Tibial nerve (tissue), 4 donors: ENCODE measurements around the gene C1QTNF9. TPM values are rescaled to one million over a fixed set of nuclear protein-coding genes. Genes with fewer than 3 reads are reported as not detected.
"Not testable (repeated sequence)": the region's sequence is repeated elsewhere in the genome, so short reads cannot be mapped to it uniquely, and the experiment has no call there.

Experiments used
- DNase-seq, 2 donors: peaks; one replicate each; pipeline ENCODE4 v3.0.0-alpha.2; 2019; ENCODE audit warnings: low spot score in 2 of 2
- H3K27ac ChIP-seq, 4 donors: fragments of 200-600 bp; sonication (generic) in 3 of 4; one replicate each; pipeline ENCODE4 v1.5.1; 2017 to 2019; ENCODE audit warnings: mild to moderate bottlenecking in 1 of 4
- H3K27me3 ChIP-seq, 2 donors: fragments of 200-600 bp; sonication (generic) in 1 of 2; one replicate each; pipeline versions ENCODE4 v1.5.1 to v1.6.0; 2017 to 2019
- H3K36me3 ChIP-seq, 3 donors: fragments of 200-600 bp; sonication (generic); one replicate each; pipeline ENCODE4 v1.5.1; 2018 to 2019
- H3K4me1 ChIP-seq, 4 donors: fragments of 200-600 bp; sonication (generic) in 3 of 4; one replicate each; pipeline ENCODE4 v1.5.1; 2017 to 2019
- H3K4me3 ChIP-seq, 4 donors: fragments of 200-600 bp; sonication (generic) in 3 of 4; one replicate each; pipeline ENCODE4 v1.5.1; 2017 to 2019; ENCODE audit warnings: mild to moderate bottlenecking in 1 of 4, moderate library complexity in 1 of 4
- H3K9me3 ChIP-seq, 4 donors: fragments of 200-600 bp; sonication (generic) in 3 of 4; one replicate each; pipeline ENCODE4 v1.5.1; 2017 to 2019
- CTCF ChIP-seq, 5 experiments: fragments of 200-600 bp in 3 of 5; fragments of 450-650 bp in 2 of 5; sonication (generic) in 3 of 5; IDR thresholded peaks; one replicate each; pipeline ENCODE4 v1.5.1; 2016 to 2019; ENCODE audit warnings: antibody characterized with exemption in 5 of 5, mild to moderate bottlenecking in 3 of 5, moderate library complexity in 2 of 5
- EP300 ChIP-seq, 2 donors: sonication (generic); formaldehyde crosslinking; IDR thresholded peaks; one replicate each; pipeline ENCODE4 v1.6.1; 2017; ENCODE audit warnings: antibody characterized with exemption in 2 of 2, mild to moderate bottlenecking in 1 of 2
- POLR2A ChIP-seq, 2 donors: fragments of 450-650 bp; IDR thresholded peaks; one replicate each; pipeline ENCODE4 v1.6.1; 2017; ENCODE audit warnings: antibody characterized with exemption in 2 of 2, mild to moderate bottlenecking in 2 of 2, moderate library complexity in 2 of 2
- WGBS, 2 donors: methylation state at CpG; one replicate each; pipeline ENCODE4 v1.1.5; 2018; 5-methylcytosine and 5-hydroxymethylcytosine counted together
- total RNA-seq, 4 donors: library from RNA; depleted of rRNA; stranded (reverse); fragments of >200 nt; gene quantifications; one replicate each; pipeline ENCODE4 v1.1.0, GENCODE V29; 2016

The C1QTNF9 gene
- total RNA-seq, 4 donors from 2014 or later: 0.63 to 5.9 TPM; not detected in 2

- H3K9me3 ChIP-seq: peaks cover 0 to 4% (median 0%) of the 10 kb centered on the region in 4 donors
- H3K4me3 ChIP-seq: no peak overlapping the region
- H3K36me3 ChIP-seq: no peaks in the 10 kb centered on the region
- no peak overlapping the region for H3K27ac ChIP-seq
- no peak for TF ChIP-seq EP300 (IDR thresholded peaks at IDR 0.05)
- TF ChIP-seq CTCF (IDR thresholded peaks at IDR 0.05): no peak
- TF ChIP-seq POLR2A (IDR thresholded peaks at IDR 0.05): no peak
- no peaks in the 10 kb centered on the region for H3K27me3 ChIP-seq
- DNase-seq: no peak
- no peaks in the 10 kb centered on the region for H3K4me1 ChIP-seq
- WGBS, 2 donors: 80% methylated on average over 35 of the region's 35 CpGs
Measured at GRCh38 chr13:24339937-24340607, 30.7 kb downstream of the C1QTNF9 start.

DNA sequence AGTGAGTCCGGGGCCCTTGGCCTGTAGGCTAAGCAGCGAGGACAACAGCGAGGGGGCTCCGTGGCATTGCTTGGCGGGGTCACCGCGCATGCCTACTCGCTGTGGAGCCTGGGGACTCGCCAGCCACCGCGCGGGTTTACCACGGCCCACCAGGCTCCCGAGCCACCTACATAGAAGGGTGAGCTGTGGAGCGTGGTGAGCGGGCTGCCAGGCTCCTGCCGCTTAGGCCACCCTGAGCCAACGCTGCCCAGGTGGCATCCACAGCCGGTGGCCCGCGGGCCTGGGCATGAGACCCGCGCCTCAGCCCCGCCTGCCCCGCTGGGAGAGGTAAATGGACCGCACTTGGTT, 31.2 kb downstream of the C1QTNF9 start:
- Histone ChIP-seq H3K36me3 (no peaks in the 10 kb centered on the region), H3K9me3 (peaks cover 0 to 4% (median 0%) of the 10 kb centered on the region in 4 donors), H3K4me3 (no peak overlapping the region), H3K4me1 (no peaks in the 10 kb centered on the region), H3K27me3 (no peaks in the 10 kb centered on the region), H3K27ac (no peak overlapping the region)
- 81 to 90% methylated on average over 6 to 25 of the region's 26 CpGs for WGBS, 2 donors
- no peak for TF ChIP-seq EP300 (IDR thresholded peaks at IDR 0.05)
- TF ChIP-seq POLR2A (IDR thresholded peaks at IDR 0.05): no peak
- no peak for TF ChIP-seq CTCF (IDR thresholded peaks at IDR 0.05)
- DNase-seq: no peak

- Histone ChIP-seq H3K27me3 (no peaks in the 10 kb centered on the region), H3K9me3 (peaks cover 0 to 4% (median 0%) of the 10 kb centered on the region in 4 donors)
- 73 to 74% methylated on average over 3 of the region's 3 CpGs for WGBS, 2 donors
Measured at GRCh38 chr13:24341439-24341838, 32.1 kb downstream of the C1QTNF9 start.

GRCh38 chr13:24348385-24348784, 39.0 kb downstream of the C1QTNF9 start:
- Histone ChIP-seq H3K27ac (peak overlapping the region in 1 of 4 donors; percentile 67), H3K9me3 (peaks cover 0 to 3% (median 0%) of the 10 kb centered on the region in 4 donors), H3K4me3 (no peak overlapping the region), H3K36me3 (no peaks in the 10 kb centered on the region), H3K27me3 (no peaks in the 10 kb centered on the region), H3K4me1 (no peaks in the 10 kb centered on the region)
- no peak for DNase-seq
- TF ChIP-seq POLR2A (IDR thresholded peaks at IDR 0.05) (no peak), CTCF (IDR thresholded peaks at IDR 0.05) (no peak), EP300 (IDR thresholded peaks at IDR 0.05) (no peak)
- WGBS, 2 donors: 80 to 81% methylated on average over 5 of the region's 5 CpGs

More at GRCh38 chr13:24341439-24341838, 32.1 kb downstream of the C1QTNF9 start:
- Histone ChIP-seq H3K36me3 (no peaks in the 10 kb centered on the region), H3K27ac (no peak overlapping the region), H3K4me1 (no peaks in the 10 kb centered on the region), H3K4me3 (no peak overlapping the region)
- no peak for DNase-seq
- TF ChIP-seq POLR2A (IDR thresholded peaks at IDR 0.05): no peak
- TF ChIP-seq EP300 (IDR thresholded peaks at IDR 0.05): no peak
- TF ChIP-seq CTCF (IDR thresholded peaks at IDR 0.05): no peak

DNA sequence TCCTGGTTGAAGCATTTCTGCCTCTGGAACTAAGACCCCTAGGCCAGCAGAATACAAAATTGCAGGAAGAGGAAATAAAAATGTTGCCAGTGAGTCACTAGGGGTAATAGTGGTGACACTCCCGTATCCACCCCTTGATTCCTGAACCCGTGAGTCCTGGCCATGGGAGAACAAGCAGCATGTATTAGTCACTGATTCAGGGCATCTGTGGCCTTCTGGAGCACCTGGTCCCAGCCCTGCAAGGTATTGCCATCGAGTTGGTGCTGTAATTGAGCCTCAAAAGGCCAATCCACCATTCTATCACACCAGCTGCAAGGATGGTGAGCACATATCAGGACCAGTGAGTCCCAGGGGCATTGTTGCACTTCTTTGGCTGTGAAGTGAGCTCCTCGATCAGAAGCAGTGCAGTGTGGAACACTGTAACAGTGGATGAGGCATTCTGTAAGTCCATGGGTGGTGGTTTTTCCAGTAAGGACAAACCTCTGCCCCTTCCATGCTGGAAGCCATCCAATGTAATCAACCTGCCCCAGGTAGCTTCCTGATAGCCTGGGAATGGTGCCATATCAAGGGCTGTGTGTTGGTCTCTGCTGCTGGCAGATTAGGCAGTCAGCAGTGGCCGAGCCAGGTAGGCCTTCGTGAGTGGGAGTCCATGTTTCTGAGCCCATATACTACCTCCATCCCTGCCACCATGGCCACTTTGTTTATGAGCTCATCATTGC, 39.6 kb downstream of the C1QTNF9 start:
- TF ChIP-seq CTCF (IDR thresholded peaks at IDR 0.05): no peak
- TF ChIP-seq POLR2A (IDR thresholded peaks at IDR 0.05): no peak
- TF ChIP-seq EP300 (IDR thresholded peaks at IDR 0.05): no peak
- Histone ChIP-seq H3K4me1 (no peaks in the 10 kb centered on the region), H3K9me3 (peaks cover 0 to 3% (median 0%) of the 10 kb centered on the region in 4 donors), H3K36me3 (no peaks in the 10 kb centered on the region), H3K27me3 (no peaks in the 10 kb centered on the region), H3K27ac (peak overlapping the region in 1 of 4 donors; percentile 67), H3K4me3 (no peak overlapping the region)
- 78 to 79% methylated on average over 5 to 6 of the region's 6 CpGs for WGBS, 2 donors
- DNase-seq: no peak

DNA sequence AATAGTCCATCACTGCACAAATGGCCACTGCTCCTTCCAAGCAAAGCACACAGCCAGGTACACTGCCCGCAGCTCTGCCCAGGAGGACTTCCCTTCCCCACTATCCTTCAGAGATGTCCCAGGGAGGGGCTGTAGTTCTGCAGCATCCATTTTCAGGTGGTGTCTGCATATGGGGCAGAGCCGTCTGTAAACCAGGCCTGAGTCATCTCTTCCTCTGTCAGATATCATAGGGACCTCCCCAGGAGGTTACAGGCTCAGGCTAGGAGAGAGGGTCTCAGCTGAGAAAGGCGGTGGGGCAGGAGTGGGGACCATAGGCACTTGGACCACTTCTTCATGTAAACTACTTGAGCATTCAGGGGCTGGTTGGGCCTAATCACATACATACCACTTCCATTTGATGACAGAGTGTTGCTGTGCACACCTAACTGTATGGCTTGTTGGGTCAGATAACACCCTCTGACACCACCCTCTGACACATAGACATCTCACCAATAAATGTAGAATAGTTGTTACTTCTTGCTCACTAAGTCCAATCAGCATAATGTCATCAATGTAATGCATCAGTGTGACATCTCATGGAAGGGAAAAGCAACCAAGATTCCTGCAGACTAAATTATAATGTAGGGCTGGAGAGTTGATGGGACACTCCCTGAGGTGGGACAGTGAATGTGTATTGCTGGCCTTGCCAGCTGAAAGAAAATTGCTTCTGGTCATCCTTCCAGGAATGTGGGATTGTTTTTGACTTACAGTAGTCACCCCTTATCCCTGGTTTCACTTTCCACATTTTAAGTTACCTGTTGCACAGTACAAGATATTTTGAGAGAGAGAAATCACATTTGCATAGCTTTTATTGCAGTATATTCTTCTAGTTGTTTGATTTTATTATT, 40.6 kb downstream of the C1QTNF9 start:
- 94 to 100% methylated on average over 3 of the region's 3 CpGs for WGBS, 2 donors
- H3K27me3 ChIP-seq, H3K9me3 ChIP-seq, DNase-seq, H3K36me3 ChIP-seq, H3K4me1 ChIP-seq, H3K4me3 ChIP-seq, H3K27ac ChIP-seq: not testable (repeated sequence)
